HEK293 (cell line): ENCODE results near the gene CLN6.

ENCODE experiments used
- BCL11A ChIP-seq: fragments of 450-650 bp; formaldehyde crosslinking; IDR thresholded peaks from 2 replicates; pipeline ENCODE4 v1.5.1; 2016; ENCODE audit warnings: low read depth, missing biosample characterization, missing genetic modification characterization
- BCL11B ChIP-seq: fragments of 450-650 bp; formaldehyde crosslinking; IDR thresholded peaks from 2 replicates; pipeline ENCODE4 v1.5.1; 2016; ENCODE audit warnings: low read depth, missing biosample characterization, missing genetic modification characterization
- HOXA7 ChIP-seq: sonication (generic); formaldehyde crosslinking; IDR thresholded peaks from 2 replicates; pipeline ENCODE4 v1.8.1; 2022; ENCODE audit warnings: missing genetic modification reagents, borderline replicate concordance
- OVOL3 ChIP-seq: fragments of 450-650 bp; formaldehyde crosslinking; IDR thresholded peaks from 2 replicates; pipeline ENCODE4 v1.5.1; 2016; ENCODE audit warnings: missing biosample characterization, missing genetic modification characterization
- PRDM2 ChIP-seq: fragments of 450-650 bp; formaldehyde crosslinking; IDR thresholded peaks from 2 replicates; pipeline ENCODE4 v1.5.1; 2016; ENCODE audit warnings: missing biosample characterization, missing genetic modification characterization, borderline replicate concordance
- PRDM6 ChIP-seq: fragments of 450-650 bp; formaldehyde crosslinking; IDR thresholded peaks from 2 replicates; pipeline ENCODE4 v1.5.1; 2017; ENCODE audit warnings: missing biosample characterization, missing genetic modification characterization
- YY1 ChIP-seq: fragments of 450-650 bp; formaldehyde crosslinking; IDR thresholded peaks from 2 replicates; pipeline ENCODE4 v1.5.1; 2018; ENCODE audit warnings: missing biosample characterization, missing genetic modification characterization
- ZEB2 ChIP-seq: fragments of 450-650 bp; formaldehyde crosslinking; IDR thresholded peaks from 2 replicates; pipeline ENCODE4 v1.5.1; 2016; ENCODE audit warnings: missing biosample characterization, missing genetic modification characterization
- ZFP41 ChIP-seq: fragments of 450-650 bp; formaldehyde crosslinking; IDR thresholded peaks from 2 replicates; pipeline ENCODE4 v1.5.1; 2016; ENCODE audit warnings: missing biosample characterization, missing genetic modification characterization, borderline replicate concordance
- ZIC2 ChIP-seq: fragments of 450-650 bp; formaldehyde crosslinking; IDR thresholded peaks from 2 replicates; pipeline ENCODE4 v1.5.1; 2016; ENCODE audit warnings: missing biosample characterization, missing genetic modification characterization
- ZNF19 ChIP-seq: fragments of 450-650 bp; formaldehyde crosslinking; IDR thresholded peaks from 2 replicates; pipeline ENCODE4; 2016; ENCODE audit warnings: missing biosample characterization, missing genetic modification characterization, low read depth
- ZNF2 ChIP-seq: fragments of 450-650 bp; formaldehyde crosslinking; IDR thresholded peaks from 2 replicates; pipeline ENCODE4 v1.5.1; 2016; ENCODE audit warnings: missing biosample characterization, missing genetic modification characterization
- ZNF23 ChIP-seq: fragments of 450-650 bp; formaldehyde crosslinking; IDR thresholded peaks from 2 replicates; pipeline ENCODE4 v1.5.1; 2016; ENCODE audit warnings: missing biosample characterization, missing genetic modification characterization, borderline replicate concordance
- ZNF341 ChIP-seq: fragments of 450-650 bp; formaldehyde crosslinking; IDR thresholded peaks from 2 replicates; pipeline ENCODE4; 2016; ENCODE audit warnings: low read depth, missing biosample characterization, missing genetic modification characterization
- ZNF416 ChIP-seq: fragments of 450-650 bp; formaldehyde crosslinking; IDR thresholded peaks from 2 replicates; pipeline ENCODE4 v1.5.1; 2016; ENCODE audit warnings: missing biosample characterization, missing genetic modification characterization
- ZNF48 ChIP-seq: fragments of 450-650 bp; formaldehyde crosslinking; IDR thresholded peaks from 2 replicates; pipeline ENCODE4 v1.5.1; 2016; ENCODE audit warnings: missing biosample characterization, missing genetic modification characterization
- ZNF501 ChIP-seq: fragments of 450-650 bp; formaldehyde crosslinking; IDR thresholded peaks from 2 replicates; pipeline ENCODE4 v1.5.1; 2016; ENCODE audit warnings: missing biosample characterization, missing genetic modification characterization
- ZNF544 ChIP-seq: fragments of 450-650 bp; formaldehyde crosslinking; IDR thresholded peaks from 2 replicates; pipeline ENCODE4 v1.5.0; 2017; ENCODE audit warnings: missing biosample characterization, missing genetic modification characterization
- ZNF585B ChIP-seq: fragments of 450-650 bp; formaldehyde crosslinking; IDR thresholded peaks from 2 replicates; pipeline ENCODE4 v1.5.1; 2016; ENCODE audit warnings: missing biosample characterization, missing genetic modification characterization
- ZNF596 ChIP-seq: fragments of 450-650 bp; IDR thresholded peaks from 2 replicates; pipeline ENCODE4 v1.5.0; 2018; ENCODE audit warnings: missing biosample characterization, mild to moderate bottlenecking, missing genetic modification characterization, moderate library complexity
- ZNF623 ChIP-seq: fragments of 450-650 bp; formaldehyde crosslinking; IDR thresholded peaks from 2 replicates; pipeline ENCODE4 v1.5.1; 2016; ENCODE audit warnings: missing biosample characterization, missing genetic modification characterization
- ZNF701 ChIP-seq: fragments of 450-650 bp; formaldehyde crosslinking; IDR thresholded peaks from 2 replicates; pipeline ENCODE4 v1.5.1; 2016; ENCODE audit warnings: missing biosample characterization, missing genetic modification characterization
- ZNF707 ChIP-seq: fragments of 450-650 bp; formaldehyde crosslinking; IDR thresholded peaks from 2 replicates; pipeline ENCODE4 v1.5.1; 2016; ENCODE audit warnings: missing biosample characterization, missing genetic modification characterization
- ZNF768 ChIP-seq: fragments of 450-650 bp; formaldehyde crosslinking; IDR thresholded peaks from 2 replicates; pipeline ENCODE4 v1.5.1; 2018; ENCODE audit warnings: missing biosample characterization, mild to moderate bottlenecking, missing genetic modification characterization
- ZNF785 ChIP-seq: fragments of 450-650 bp; formaldehyde crosslinking; IDR thresholded peaks from 2 replicates; pipeline ENCODE4 v1.5.1; 2016; ENCODE audit warnings: missing biosample characterization, missing genetic modification characterization
- ZNF791 ChIP-seq: fragments of 450-650 bp; formaldehyde crosslinking; IDR thresholded peaks from 2 replicates; pipeline ENCODE4 v1.5.1; 2016; ENCODE audit warnings: missing biosample characterization, missing genetic modification characterization
- ZSCAN30 ChIP-seq: fragments of 450-650 bp; IDR thresholded peaks from 2 replicates; pipeline ENCODE4 v1.5.1; 2018; ENCODE audit warnings: missing biosample characterization, mild to moderate bottlenecking, missing genetic modification characterization, moderate library complexity
- TF ChIP-seq, protein P1 (sequence below): fragments of 450-650 bp; formaldehyde crosslinking; IDR thresholded peaks from 2 replicates; pipeline ENCODE4 v1.5.1; 2016; ENCODE audit warnings: missing biosample characterization, missing genetic modification characterization
- TF ChIP-seq, protein P2 (sequence below): fragments of 450-650 bp; IDR thresholded peaks from 2 replicates; pipeline ENCODE4 v1.5.1; 2018; ENCODE audit warnings: missing biosample characterization, mild to moderate bottlenecking, missing genetic modification characterization

Gene CLN6

DNA sequence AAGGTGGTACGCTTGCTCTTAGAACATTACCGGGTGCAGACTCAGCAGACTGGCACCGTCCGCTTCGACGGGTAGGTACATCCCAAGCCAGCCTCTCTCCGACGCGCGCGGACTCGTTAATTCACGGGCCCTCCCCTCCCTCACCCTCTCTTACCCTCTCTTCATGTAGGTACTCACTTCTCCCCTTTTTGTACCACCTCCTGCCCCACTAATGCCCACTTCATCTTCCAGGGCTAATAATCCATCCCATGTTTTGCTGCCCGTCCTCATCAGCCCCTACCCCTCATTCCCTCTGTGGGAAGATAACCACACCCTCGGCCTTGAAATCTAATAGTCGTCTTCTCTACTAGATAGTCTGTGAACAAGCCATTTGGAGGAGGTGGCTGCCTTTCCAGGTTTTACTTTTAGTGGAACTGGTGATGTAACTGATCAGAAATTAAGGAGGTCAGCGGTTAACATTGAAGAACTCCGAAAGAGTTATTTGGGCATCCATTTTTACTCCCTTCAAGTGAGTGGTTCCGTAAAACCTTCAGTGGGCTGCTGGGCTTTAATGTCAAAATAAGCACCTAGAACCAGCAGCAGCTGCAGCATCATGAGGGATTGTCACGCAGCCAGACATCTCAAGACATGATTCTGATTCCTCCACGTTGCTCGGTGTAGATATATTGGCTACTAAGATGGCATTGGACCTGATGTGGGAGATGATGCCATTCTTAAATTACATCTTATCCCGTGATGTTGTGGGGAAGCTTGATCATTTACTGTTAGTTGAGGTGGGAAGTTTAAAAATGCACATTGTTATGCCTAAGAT, 49.3 kb upstream of the CLN6 start (continued):
- TF ChIP-seq PRDM2 = no peak
- no peak for TF ChIP-seq HOXA7 (CRISPR knock-in tag)
- TF ChIP-seq ZNF501 = peak; percentile 91
- TF ChIP-seq PRDM6 (tag by site-specific recombination) = peak; percentile 76
- no peak for TF ChIP-seq OVOL3 (tag by site-specific recombination)
- TF ChIP-seq ZNF596 = no peak
- TF ChIP-seq ZNF623 (tag by site-specific recombination) = no peak
- no peak for TF ChIP-seq ZNF707 (tag by site-specific recombination)
- TF ChIP-seq, protein P1, sequence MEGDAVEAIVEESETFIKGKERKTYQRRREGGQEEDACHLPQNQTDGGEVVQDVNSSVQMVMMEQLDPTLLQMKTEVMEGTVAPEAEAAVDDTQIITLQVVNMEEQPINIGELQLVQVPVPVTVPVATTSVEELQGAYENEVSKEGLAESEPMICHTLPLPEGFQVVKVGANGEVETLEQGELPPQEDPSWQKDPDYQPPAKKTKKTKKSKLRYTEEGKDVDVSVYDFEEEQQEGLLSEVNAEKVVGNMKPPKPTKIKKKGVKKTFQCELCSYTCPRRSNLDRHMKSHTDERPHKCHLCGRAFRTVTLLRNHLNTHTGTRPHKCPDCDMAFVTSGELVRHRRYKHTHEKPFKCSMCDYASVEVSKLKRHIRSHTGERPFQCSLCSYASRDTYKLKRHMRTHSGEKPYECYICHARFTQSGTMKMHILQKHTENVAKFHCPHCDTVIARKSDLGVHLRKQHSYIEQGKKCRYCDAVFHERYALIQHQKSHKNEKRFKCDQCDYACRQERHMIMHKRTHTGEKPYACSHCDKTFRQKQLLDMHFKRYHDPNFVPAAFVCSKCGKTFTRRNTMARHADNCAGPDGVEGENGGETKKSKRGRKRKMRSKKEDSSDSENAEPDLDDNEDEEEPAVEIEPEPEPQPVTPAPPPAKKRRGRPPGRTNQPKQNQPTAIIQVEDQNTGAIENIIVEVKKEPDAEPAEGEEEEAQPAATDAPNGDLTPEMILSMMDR = no peak
- TF ChIP-seq BCL11A = peak; percentile 59; the same call in 1 of the 2 replicates
- peak; percentile 75 for TF ChIP-seq ZNF2 (tag by site-specific recombination)
- TF ChIP-seq ZNF585B (tag by site-specific recombination) = no peak
- TF ChIP-seq, protein P2, sequence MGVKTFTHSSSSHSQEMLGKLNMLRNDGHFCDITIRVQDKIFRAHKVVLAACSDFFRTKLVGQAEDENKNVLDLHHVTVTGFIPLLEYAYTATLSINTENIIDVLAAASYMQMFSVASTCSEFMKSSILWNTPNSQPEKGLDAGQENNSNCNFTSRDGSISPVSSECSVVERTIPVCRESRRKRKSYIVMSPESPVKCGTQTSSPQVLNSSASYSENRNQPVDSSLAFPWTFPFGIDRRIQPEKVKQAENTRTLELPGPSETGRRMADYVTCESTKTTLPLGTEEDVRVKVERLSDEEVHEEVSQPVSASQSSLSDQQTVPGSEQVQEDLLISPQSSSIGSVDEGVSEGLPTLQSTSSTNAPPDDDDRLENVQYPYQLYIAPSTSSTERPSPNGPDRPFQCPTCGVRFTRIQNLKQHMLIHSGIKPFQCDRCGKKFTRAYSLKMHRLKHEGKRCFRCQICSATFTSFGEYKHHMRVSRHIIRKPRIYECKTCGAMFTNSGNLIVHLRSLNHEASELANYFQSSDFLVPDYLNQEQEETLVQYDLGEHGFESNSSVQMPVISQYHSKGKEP (tag by site-specific recombination) = peak; percentile 53; the same call in 1 of the 2 replicates
- TF ChIP-seq ZNF768 (tag by site-specific recombination) = no peak
- no peak for TF ChIP-seq ZNF23 (tag by site-specific recombination)
- no peak for TF ChIP-seq BCL11B (tag by site-specific recombination)
- peak; percentile 94 for TF ChIP-seq ZEB2 (tag by site-specific recombination)
- TF ChIP-seq ZNF19 (tag by site-specific recombination) = no peak
- TF ChIP-seq ZFP41 (tag by site-specific recombination) = 0 out of 2 replicates have a peak, but pooled peaks have one; percentile 14
- no peak for TF ChIP-seq YY1 (tag by site-specific recombination)
- TF ChIP-seq ZNF341 (tag by site-specific recombination) = no peak
- TF ChIP-seq ZNF791 = no peak
- no peak for TF ChIP-seq ZNF48 (tag by site-specific recombination)
- TF ChIP-seq ZNF544 (tag by site-specific recombination) = no peak
- no peak; the same call in 1 of the 2 replicates for TF ChIP-seq ZIC2
- TF ChIP-seq ZSCAN30 = peak; percentile 75
- no peak for TF ChIP-seq ZNF416 (tag by site-specific recombination)
- TF ChIP-seq ZNF701 (tag by site-specific recombination) = no peak
- no peak; the same call in 1 of the 2 replicates for TF ChIP-seq ZNF785 (tag by site-specific recombination)
